ENCODE data around the gene EHD1.

DNA sequence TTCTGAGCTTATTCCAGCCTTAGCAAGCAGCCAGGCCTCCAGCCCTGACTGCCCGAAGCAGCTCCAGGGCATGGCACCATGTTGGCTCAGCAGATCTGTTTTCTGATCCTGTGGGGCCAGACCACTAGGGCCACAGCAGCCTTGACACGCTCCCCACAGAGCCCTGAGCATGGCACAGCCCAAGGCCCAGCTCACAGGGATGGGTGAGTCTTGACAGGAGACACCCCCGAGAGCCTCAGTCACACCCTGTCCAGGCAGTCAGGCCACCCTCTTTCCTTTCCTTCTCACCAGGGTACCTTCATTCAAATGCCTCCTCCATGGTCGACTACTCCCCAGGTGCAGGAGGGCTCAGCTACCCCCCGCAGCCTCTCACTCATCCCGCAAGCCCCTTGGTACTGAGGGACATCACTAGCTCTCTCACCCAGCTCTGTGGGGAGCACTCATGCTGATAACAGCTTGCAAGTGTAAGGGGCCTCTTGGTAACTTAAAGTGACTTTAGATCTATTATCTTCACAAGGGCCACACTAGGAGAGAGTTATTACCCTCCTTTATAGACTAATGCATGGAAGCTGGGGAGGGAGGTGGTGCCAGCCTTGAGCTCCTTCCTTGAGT is 30.1 kb downstream of the EHD1 start:
- TF ChIP-seq, protein P1, sequence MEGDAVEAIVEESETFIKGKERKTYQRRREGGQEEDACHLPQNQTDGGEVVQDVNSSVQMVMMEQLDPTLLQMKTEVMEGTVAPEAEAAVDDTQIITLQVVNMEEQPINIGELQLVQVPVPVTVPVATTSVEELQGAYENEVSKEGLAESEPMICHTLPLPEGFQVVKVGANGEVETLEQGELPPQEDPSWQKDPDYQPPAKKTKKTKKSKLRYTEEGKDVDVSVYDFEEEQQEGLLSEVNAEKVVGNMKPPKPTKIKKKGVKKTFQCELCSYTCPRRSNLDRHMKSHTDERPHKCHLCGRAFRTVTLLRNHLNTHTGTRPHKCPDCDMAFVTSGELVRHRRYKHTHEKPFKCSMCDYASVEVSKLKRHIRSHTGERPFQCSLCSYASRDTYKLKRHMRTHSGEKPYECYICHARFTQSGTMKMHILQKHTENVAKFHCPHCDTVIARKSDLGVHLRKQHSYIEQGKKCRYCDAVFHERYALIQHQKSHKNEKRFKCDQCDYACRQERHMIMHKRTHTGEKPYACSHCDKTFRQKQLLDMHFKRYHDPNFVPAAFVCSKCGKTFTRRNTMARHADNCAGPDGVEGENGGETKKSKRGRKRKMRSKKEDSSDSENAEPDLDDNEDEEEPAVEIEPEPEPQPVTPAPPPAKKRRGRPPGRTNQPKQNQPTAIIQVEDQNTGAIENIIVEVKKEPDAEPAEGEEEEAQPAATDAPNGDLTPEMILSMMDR (conservative IDR thresholded peaks at IDR 0.05; ENCODE audit: low read length), result no peak
- TF ChIP-seq EZH2phosphoT487 (IDR thresholded peaks at IDR 0.05; ENCODE audit: borderline replicate concordance), result no peak
